DOHH2 (cell line): ENCODE results near the gene UPF3A.
"Not testable (repeated sequence)": the region's sequence is repeated elsewhere in the genome, so short reads cannot be mapped to it uniquely, and the experiment has no call there.

Experiments used
- H3F3A ChIP-seq: fragments of 200-600 bp; sonication (generic), shearing (Covaris generic); 2 replicates; pipeline ENCODE4 v1.6.0; 2016; ENCODE audit warnings: antibody characterized with exemption, mild to moderate bottlenecking; ENCODE audit not compliant: control insufficient read depth, insufficient read depth
- H3K27ac ChIP-seq: fragments of 200-600 bp; sonication (generic); 2 replicates; pipeline ENCODE4 v1.5.1; 2014; ENCODE audit warnings: low read depth, mild to moderate bottlenecking, low read length, moderate library complexity
- H3K27me3 ChIP-seq: fragments of 200-600 bp; sonication (generic); 2 replicates; pipeline ENCODE4 v1.6.1; 2014; ENCODE audit warnings: mild to moderate bottlenecking, low read length, mixed read lengths; ENCODE audit not compliant: control insufficient read depth
- H3K36me3 ChIP-seq: fragments of 200-600 bp; sonication (generic); 2 replicates; pipeline ENCODE4 v1.6.1; 2014; ENCODE audit warnings: mild to moderate bottlenecking, low read length, moderate library complexity, mixed read lengths; ENCODE audit not compliant: control insufficient read depth
- H3K4me1 ChIP-seq: fragments of 200-600 bp; sonication (generic); 2 replicates; pipeline ENCODE4 v1.6.1; 2014; ENCODE audit warnings: mild to moderate bottlenecking, low read length, mixed read lengths; ENCODE audit not compliant: control insufficient read depth
- H3K4me2 ChIP-seq: fragments of 200-600 bp; sonication (generic); 2 replicates; pipeline ENCODE4 v1.6.0; 2014; ENCODE audit warnings: mild to moderate bottlenecking, low read length, moderate library complexity
- H3K4me3 ChIP-seq: fragments of 200-600 bp; sonication (generic); 2 replicates; pipeline ENCODE4 v1.5.1; 2014; ENCODE audit warnings: mild to moderate bottlenecking, low read length, mixed read lengths
- H3K79me2 ChIP-seq: fragments of 200-600 bp; sonication (generic); 2 replicates; pipeline ENCODE4 v1.6.1; 2014; ENCODE audit warnings: mild to moderate bottlenecking, low read length, mixed read lengths; ENCODE audit not compliant: control insufficient read depth
- H3K9me2 ChIP-seq: fragments of 200-600 bp; sonication (generic); replicated peaks from 2 replicates; pipeline ENCODE4 v1.6.1; 2014; ENCODE audit warnings: mild to moderate bottlenecking, low read length, mixed read lengths; ENCODE audit not compliant: control insufficient read depth
- H3K9me3 ChIP-seq: fragments of 200-600 bp; sonication (generic); 2 replicates; pipeline ENCODE4 v1.6.1; 2014; ENCODE audit warnings: antibody characterized with exemption, low read length, mixed read lengths; ENCODE audit not compliant: control insufficient read depth, insufficient read depth
- H4K20me1 ChIP-seq: fragments of 200-600 bp; sonication (generic); 2 replicates; pipeline ENCODE4 v1.6.0; 2014; ENCODE audit warnings: low read depth, mild to moderate bottlenecking, antibody characterized with exemption, low read length, moderate library complexity; ENCODE audit not compliant: control insufficient read depth, insufficient read depth
- CTCF ChIP-seq: fragments of 200-600 bp; sonication (generic); IDR thresholded peaks from one replicate; pipeline ENCODE4 v1.5.1; 2014; ENCODE audit warnings: antibody characterized with exemption, mild to moderate bottlenecking, low read depth, low read length; ENCODE audit not compliant: poor library complexity, severe bottlenecking
- EZH2phosphoT487 ChIP-seq: fragments of 200-600 bp; sonication (generic); IDR thresholded peaks from 2 replicates; pipeline ENCODE4 v1.6.1; 2017; ENCODE audit warnings: borderline replicate concordance, mild to moderate bottlenecking, antibody characterized with exemption, low read length, moderate library complexity, mixed read lengths

Gene UPF3A

GRCh38 chr13:114248011-114248410 lies 33.4 kb upstream of the UPF3A start:
- Histone ChIP-seq H3K9me2 (no peaks in the 10 kb centered on the region), H3K27me3 (no peaks in the 10 kb centered on the region), H3K4me2 (no peak overlapping the region), H3K79me2 (no peaks in the 10 kb centered on the region), H3K4me3 (no peak overlapping the region), H3F3A (no peaks in the 10 kb centered on the region), H3K27ac (no peak overlapping the region), H3K36me3 (peaks cover 93% of the 10 kb centered on the region), H3K4me1 (no peaks in the 10 kb centered on the region), H4K20me1 (no peaks in the 10 kb centered on the region), H3K9me3 (no peaks in the 10 kb centered on the region)
- TF ChIP-seq CTCF (no peak), EZH2phosphoT487 (no peak)

- Histone ChIP-seq H4K20me1 (no peaks in the 10 kb centered on the region), H3K27ac (no peak overlapping the region), H3K79me2 (no peaks in the 10 kb centered on the region), H3K36me3 (peaks cover 86% of the 10 kb centered on the region), H3K4me1 (no peaks in the 10 kb centered on the region), H3K9me2 (no peaks in the 10 kb centered on the region), H3K9me3 (no peaks in the 10 kb centered on the region), H3K4me3 (no peak overlapping the region), H3K27me3 (no peaks in the 10 kb centered on the region), H3K4me2 (no peak overlapping the region), H3F3A (no peaks in the 10 kb centered on the region)
- no peak for TF ChIP-seq CTCF
- TF ChIP-seq EZH2phosphoT487, result no peak
These were observed 32.3 kb upstream of the UPF3A start for GRCh38 chr13:114249077-114249476.

- not testable (repeated sequence) for H3K4me2 ChIP-seq, H3K27me3 ChIP-seq, H3K9me3 ChIP-seq, H4K20me1 ChIP-seq, H3K9me2 ChIP-seq, H3K4me3 ChIP-seq, H3F3A ChIP-seq, H3K4me1 ChIP-seq, H3K27ac ChIP-seq, H3K79me2 ChIP-seq
- peaks cover 86% of the 10 kb centered on the region for H3K36me3 ChIP-seq
These were observed 29.6 kb upstream of the UPF3A start for GRCh38 chr13:114251639-114252440.

GRCh38 chr13:114256547-114256946 lies 24.9 kb upstream of the UPF3A start:
- H3K36me3 ChIP-seq, result peaks cover 87% of the 10 kb centered on the region
- TF ChIP-seq CTCF, result no peak
- no peak for TF ChIP-seq EZH2phosphoT487
- no peaks in the 10 kb centered on the region for H4K20me1 ChIP-seq
- H3K9me3 ChIP-seq, result no peaks in the 10 kb centered on the region
- no peaks in the 10 kb centered on the region for H3F3A ChIP-seq
- no peaks in the 10 kb centered on the region for H3K4me1 ChIP-seq
- no peak overlapping the region for H3K27ac ChIP-seq
- H3K79me2 ChIP-seq, result no peaks in the 10 kb centered on the region
- no peaks in the 10 kb centered on the region for H3K9me2 ChIP-seq
- no peak overlapping the region for H3K4me3 ChIP-seq
- no peaks in the 10 kb centered on the region for H3K27me3 ChIP-seq
- H3K4me2 ChIP-seq, result no peak overlapping the region
